NCI-H187 (cell line): ENCODE measurements around the gene PTPRM.

Experiments
- DNase-seq, 2 experiments: peaks; one replicate each; lab custom pipeline; 2025; lab: John Stamatoyannopoulos, UW

The PTPRM gene

GRCh38 chr18:7567474-7568425 lies 634 bp downstream of the PTPRM start:
- DNase-seq: no peak

DNA sequence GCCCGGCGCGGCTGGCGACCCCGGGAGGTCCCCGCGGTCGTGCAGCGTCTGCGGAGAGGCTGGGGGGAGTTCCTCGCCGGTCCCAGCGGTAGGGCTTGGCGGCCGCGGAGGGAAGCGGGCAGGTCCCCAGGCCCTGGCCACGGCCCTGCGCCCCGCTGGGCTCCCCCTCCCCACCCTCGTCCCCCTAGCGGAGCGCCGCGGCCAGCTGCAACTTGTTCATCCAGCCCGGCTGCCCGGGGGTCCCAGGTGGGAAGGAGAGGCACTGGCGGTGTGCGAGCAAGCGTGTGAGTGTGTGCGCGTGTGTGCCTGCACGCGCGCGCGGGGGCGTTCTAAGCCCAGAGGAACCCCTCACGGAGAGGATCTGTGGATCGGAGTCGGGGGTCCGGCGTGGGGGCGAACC lies 1.3 kb downstream of the PTPRM start:
- no peak for DNase-seq

GRCh38 chr18:7571626-7572025 lies 4.5 kb downstream of the PTPRM start:
- DNase-seq: no peak

DNA sequence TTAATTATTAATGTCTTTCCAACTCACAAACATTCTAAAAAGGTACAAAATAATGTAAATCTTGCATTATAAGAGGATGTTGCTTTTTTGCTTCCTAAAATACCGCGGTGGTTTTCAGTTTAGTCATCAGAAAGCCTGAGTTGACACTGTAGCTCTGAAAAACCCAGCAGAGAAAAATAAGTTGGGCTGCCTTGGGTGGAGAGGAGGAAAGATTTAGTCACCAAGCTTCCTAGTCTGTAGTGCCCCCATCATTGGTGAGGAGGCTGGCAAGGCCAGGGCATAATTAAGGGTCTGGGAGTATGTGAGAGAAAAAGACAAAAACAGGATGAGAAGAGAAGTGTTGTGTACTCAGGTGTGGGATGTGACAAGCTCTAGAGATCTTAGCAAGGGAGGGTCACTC lies 5.7 kb downstream of the PTPRM start:
- DNase-seq: no peak

DNA sequence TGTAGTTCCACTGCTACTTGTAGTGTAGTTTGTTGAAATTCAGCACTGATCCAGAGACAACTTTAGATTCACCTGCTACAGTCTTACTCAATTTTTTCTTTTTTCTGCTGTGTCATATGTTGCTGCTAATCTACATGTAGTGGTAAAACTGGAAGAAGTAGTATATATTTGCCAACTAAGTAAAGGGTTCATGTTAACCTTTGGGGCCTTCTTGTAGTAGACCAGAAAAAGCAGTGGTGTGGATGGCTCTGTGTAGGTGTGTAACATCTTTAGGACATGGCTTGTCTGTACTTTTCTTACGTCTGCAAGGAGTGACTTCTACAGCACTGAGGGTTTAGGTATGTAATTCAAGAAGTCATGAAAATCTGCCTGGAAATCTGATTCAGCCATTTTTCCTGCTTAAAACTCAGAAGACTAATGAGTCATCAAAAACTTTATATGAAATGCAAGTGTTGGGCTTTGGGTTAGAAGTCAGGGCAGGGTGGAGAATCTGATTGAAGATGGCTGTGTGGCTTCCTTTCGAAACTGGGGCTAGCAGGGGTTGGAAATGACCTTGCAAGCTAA lies 8.4 kb downstream of the PTPRM start:
- DNase-seq: no peak

DNA sequence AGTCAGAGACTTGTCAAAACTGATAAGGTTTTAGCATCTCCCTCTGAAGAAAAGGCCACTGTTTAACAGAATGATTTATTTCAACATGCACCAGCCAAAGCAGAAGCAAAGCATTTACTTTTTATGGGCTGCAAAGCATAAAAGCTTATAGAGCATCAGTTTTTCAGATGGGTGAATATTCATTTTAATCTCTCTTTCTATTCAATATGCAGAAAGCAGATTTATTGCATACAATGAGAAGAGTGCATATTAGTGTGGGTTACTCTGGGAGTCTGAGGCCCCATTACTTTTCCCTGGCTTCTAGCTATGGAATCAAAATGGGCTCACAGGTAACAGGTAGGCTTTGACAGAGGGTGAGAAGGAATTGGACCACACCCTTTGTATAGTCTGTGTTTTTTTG lies 9.0 kb downstream of the PTPRM start:
- DNase-seq: no peak

DNA sequence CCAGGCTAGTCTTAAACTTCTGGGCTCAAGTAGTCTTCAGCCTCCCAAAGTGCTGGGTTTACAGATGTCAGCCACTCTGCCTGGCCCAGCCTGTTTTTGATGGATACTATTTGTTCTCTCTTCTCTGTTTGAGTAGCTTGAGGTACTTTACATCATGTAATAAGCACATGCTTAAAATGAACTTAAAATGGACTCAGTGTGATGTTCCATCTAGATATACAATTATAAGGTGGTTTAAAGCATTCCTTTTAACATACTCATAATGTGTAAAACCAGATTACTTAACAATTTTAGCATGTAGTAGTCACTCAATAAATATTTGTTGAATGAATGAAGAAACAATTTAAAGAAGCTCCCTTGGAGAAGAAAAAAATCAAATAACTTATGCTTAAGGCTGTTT lies 9.6 kb downstream of the PTPRM start:
- no peak for DNase-seq

GRCh38 chr18:7577706-7578105 lies 10.6 kb downstream of the PTPRM start:
- DNase-seq: no peak

DNA sequence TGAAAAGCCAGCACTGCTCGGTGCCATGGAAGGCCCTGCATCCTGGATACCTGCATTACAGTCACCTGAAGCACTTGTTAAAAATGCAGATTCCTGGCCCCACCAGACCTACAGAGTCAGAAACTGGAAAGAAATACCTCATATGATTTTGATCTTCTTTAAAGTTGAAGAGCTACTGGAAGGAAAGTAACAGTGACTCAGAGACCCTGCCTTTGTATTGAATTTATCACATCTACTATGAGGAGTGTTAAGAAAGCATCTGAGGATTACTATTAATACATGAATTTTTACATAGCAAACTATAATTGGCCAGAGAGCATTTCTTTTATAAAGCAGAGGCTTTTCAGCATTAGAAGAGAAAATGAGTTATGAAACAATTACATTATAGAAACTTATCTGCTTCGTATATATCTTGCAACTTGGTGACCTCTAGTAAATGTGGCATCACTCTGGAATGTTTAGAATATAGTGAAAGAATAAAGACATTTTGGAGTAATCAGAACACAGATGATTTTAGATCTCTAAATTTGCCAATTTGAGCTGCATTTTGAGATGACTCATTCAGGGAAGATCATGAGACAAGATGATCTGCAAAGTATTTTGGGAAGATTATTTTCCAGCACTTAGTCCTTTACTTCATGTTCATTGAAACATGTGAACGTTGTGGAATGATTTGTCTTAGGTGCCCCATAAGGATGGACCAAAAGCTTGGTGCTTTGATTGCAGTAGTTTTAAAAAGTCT lies 12.2 kb downstream of the PTPRM start:
- no peak for DNase-seq

- no peak for DNase-seq
Observed at GRCh38 chr18:7579918-7580542, 12.9 kb downstream of the PTPRM start.

- DNase-seq: no peak
Observed at GRCh38 chr18:7584646-7585275, 17.6 kb downstream of the PTPRM start.

DNA sequence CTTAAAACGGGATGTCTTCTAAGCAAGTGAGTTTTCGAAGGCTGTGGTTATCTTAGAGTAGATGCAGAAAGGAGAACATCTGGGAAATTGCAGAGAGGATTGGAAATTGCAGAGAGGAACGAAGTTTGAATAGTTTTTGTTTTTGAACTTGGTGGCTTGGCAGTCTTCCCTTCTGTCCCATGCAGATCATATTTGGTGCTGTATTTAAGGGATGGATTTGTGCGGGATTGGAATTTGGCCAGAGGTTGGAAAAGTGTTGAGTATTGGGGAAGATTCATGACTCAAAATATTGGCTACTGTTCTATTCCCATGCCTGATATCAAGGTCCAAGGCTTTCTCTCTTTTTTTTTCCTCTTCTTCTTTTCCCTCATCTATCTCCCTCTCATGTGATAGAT lies 18.2 kb downstream of the PTPRM start:
- DNase-seq: no peak

DNA sequence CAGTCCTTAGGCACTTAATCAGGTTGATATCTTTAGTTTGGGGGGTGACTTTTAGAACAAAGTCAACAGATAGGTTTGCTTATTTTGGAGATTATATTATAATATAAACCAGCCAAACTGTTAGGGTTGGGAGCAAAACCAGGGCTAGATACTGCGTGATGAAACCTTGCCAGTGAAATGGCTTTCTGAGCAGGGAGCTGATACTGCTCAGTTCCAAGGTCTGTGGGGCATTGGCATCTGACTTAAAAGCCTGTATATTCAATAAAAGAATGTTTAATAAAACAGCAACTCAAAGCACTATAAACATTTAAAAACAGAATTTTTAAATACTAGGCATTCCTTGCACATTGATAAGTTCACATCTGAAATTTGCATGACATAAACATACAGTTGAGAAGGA lies 19.3 kb downstream of the PTPRM start:
- no peak for DNase-seq

GRCh38 chr18:7590826-7591560 lies 23.9 kb downstream of the PTPRM start:
- DNase-seq: no peak

GRCh38 chr18:7592305-7593071 lies 25.4 kb downstream of the PTPRM start:
- DNase-seq: no peak

DNA sequence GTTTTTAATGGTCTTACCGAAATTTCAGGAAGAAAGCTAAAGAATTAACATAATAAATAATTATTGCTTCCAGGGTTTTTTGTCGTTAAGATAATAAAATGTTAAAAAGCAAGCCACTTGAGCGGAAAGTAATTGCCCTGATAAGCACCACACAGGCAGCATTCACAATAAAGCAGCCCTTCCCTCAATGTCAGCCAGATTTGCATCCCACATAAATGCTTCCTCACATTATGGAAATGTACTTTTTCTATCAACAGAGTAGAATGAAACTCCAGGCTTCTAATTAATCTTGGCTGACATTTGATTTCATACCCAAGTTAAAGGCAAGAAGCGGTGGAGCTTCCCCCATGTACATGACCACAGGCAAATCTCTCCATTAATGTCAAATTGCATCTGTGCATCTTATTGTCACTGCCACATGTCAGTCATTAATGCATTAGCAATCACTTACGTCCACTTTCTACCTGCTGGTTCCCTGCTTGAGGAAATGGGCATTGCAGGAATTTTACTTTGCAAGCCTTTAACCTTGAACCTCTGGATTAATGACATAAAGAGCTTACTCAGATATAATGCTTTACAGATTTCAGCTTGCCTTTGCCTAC lies 26.2 kb downstream of the PTPRM start:
- no peak for DNase-seq

DNA sequence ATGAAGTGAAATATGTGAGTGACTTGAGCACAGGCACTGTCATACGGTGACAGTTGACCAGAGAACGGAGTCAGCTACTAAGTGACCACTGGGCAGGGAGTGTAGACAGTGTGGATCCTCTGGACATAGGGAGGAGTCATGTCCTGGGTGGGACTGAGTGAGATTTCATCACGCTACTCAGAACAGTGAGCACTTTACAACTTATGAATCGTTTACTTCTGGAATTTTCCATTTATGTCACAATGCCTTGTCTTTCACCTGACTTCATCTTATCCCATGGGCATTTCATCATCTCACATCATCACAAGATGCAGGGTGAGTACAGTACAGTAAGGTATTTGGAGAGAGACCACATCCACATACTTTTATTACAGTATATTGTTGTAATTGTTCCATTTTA lies 29.0 kb downstream of the PTPRM start:
- no peak for DNase-seq

DNA sequence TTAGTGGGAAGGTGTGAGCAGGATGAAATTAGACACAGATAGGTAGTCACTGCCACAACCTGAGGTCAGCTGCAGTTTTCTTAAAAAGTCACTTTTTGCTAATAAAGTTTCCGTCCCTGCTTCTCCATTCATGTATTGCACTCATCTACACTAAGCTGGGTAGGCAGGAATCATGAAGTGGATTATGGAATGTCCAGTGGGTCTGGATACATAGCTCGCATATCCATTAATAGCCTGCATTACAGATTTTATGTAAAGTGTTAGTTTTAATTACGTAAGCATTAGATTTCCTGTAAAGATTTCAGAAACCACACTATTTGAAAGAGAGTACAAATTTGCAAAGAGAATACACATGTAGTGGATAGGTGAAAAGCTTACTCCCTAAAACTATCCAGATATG lies 30.4 kb downstream of the PTPRM start:
- no peak for DNase-seq

DNA sequence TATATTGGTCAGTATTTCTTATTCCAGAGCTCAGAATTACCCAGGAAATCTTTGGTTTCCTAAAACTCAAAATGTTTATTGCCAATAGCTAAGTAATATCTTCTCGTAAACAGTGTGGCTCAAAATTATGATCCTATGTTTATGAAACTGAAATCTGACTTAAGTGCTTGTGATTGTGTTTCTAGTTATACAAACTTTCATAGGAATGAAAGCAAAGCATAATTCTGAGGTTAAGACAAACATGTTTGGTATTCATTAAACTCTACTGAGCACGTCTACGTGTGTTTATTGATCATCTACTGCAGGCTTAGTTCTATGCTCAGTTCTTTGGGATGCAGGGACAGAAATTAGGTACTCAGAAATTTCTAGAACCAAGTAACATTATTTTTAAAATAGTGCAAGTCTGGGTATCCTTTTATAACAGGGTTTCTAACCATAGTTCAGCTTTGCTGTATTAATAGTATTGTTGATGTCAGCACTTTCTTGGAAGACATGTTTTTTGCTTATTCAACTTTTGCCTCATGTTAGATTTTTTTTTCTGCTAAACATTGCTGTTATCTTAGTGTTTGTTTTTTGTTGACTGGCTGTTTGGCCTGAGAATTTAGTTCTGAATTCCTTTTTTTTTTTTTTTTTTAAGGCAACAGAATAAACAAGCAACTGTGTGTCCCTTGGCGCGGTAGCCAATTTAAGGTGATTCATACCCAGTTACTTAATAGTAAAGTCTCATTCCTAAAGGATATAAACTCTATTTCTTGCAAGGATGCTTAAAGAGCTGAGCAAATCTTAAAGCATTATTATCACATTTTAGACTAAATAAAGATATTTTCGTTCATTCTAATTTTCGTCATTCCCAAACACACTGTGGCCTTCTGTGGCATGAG lies 31.3 kb downstream of the PTPRM start:
- DNase-seq: no peak
